Hematopoietic multipotent progenitor cell (in vitro differentiated cells): ENCODE results near the gene NFASC. TPM values are rescaled to one million over a fixed set of nuclear protein-coding genes. Genes with fewer than 3 reads are reported as not detected.

ENCODE experiments used
- total RNA-seq: library from RNA; depleted of rRNA; stranded (reverse); fragments of >200 nt; gene quantifications from one replicate; pipeline ENCODE4 v1.2.3, GENCODE V29; 2012

Gene NFASC
- total RNA-seq, 1 donor: under 0.01 TPM

Other genes with a start within 250 kb of the NFASC start
- 1.3 TPM for gene LRRN2, start 185.1 kb upstream of the NFASC start, total RNA-seq
- gene CNTN2, start 172.3 kb downstream of the NFASC start, total RNA-seq: under 0.01 TPM
- 0.54 TPM for gene TMEM81, start 213.6 kb downstream of the NFASC start, total RNA-seq